HL-60/S4 (cell line): Measurements from ENCODE around the gene EIF4E3.

ENCODE experiments used
- in situ Hi-C: fragments of 300-500 bp; cut with MboI; formaldehyde crosslinking; loops from 2 replicates; pipeline ENCODE4 v1.14.3; 2022; ENCODE audit warnings: low sequenced_read_pairs

Gene EIF4E3

DNA sequence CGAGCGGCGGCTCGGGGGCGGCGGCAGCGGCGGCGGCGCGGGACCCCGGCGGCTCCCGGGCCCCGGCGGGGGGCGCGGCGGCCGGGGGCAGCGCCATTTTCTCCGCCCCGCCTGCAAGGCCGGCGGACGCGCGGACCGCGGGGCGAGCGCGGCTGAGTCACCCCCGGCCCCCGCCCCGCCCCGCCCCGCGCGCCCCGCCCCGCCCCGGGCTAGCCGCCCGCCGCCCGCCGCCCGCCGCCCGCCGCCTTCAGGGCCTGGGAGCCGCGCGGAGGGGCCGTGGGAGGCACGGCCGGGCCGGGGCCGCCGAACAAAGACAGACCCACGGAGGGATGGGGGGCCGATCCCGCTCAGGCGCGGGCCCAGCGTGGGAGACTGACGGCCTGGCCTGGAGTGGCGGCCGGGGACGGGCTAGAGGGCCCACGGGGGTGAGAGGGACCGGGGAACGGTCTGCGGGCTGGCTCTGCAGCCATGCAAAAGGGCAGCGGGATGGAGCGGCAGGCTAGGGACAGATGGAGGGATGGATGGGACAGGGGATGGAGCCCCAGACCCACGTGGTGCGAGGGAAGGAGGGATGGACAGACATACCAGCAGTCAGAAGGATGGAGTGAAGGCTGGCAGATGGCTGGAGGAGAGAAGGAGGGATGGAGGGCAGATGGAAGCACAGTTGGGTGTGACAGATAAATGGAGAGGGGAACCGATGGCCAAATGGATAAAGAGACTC is at the start of gene EIF4E3:
EIF4E3 (minus strand) TSS at position 132 of the 721 bp plus-strand sequence; CDS start at position 97, 35 bp downstream.
- in situ Hi-C loops = no loop called here

DNA sequence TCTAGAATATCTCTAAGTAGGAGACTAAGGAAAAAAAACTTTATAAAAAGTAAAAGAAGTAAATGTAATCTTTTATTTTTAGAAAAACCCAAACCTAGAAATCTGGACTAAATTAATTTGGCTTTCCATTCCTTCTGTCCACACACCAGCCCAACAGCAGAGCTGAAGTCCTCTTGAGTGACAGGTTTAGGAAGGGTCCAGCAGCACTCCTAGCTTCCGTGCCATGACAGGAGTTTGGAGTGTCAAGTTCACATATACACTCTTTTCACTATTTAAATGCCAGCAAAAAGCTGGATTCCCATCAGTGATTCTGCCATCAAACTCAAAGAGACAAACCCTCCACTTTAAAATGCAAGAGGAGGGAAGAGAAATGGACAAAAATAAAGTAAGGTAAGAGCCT is 46.7 kb upstream of the EIF4E3 start:
- in situ Hi-C loops = no loop called here

DNA sequence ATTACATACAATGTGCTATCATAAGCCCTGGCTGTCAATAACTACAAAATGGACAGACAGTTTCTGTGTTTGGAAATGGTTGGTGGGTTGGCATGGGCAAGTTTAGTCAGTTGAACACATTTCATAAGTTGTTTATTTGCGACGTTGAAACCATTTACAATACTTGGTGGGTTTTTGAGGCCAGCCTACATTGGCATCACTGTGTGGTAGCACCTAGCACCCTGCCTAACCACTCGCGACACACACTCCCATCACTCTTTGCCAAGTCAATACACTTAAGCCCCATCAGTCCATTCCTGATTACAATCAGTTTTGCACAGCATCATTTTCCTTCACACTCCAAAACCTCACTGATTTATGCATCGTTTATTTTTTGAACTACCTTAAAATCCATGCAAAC is 45.9 kb upstream of the EIF4E3 start:
- in situ Hi-C loops = no loop called here

DNA sequence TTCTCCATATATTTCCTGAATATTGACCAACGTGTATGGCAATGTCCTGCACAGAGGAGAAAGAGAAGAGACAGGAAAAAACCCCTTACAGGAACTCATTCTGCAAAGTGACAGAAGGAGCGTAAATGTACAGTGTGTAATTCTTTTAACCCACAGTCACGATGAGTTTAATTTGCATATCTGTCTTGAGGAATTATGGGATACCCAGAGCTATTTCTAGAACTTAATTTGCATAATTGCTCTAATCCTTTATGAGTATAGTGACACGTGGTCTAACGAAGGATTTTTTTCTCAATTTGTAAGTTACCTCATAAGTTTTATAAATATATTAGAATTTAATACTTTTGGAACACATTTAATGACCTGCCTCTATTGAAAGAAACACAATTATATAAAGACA is 38.2 kb upstream of the EIF4E3 start:
- in situ Hi-C loops = no loop called here

- in situ Hi-C loops = no loop called here
These were observed 34.9 kb upstream of the EIF4E3 start for GRCh38 chr3:71760140-71760539.

DNA sequence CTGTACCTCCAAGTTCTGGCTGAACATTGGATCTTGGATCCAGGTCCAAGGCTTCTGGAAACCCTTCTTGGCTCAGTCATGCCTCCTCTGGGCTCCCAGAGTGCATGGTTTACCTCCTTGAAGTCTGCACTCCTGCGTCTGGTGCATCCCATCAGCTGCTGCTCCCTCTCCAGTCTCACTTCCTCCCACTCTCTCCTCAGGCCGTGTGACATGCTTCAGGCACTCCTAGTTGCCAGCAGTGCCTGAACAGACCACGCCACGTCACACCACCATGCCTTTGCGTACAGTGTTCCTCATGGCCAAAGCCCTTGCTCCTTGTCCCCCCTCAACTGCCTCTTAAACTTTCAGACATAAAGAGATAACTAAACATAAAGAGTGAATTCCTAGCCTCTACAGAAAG is 34.2 kb upstream of the EIF4E3 start:
- in situ Hi-C loops = no loop called here

GRCh38 chr3:71758091-71758490 is 32.9 kb upstream of the EIF4E3 start:
- in situ Hi-C loops = no loop called here

DNA sequence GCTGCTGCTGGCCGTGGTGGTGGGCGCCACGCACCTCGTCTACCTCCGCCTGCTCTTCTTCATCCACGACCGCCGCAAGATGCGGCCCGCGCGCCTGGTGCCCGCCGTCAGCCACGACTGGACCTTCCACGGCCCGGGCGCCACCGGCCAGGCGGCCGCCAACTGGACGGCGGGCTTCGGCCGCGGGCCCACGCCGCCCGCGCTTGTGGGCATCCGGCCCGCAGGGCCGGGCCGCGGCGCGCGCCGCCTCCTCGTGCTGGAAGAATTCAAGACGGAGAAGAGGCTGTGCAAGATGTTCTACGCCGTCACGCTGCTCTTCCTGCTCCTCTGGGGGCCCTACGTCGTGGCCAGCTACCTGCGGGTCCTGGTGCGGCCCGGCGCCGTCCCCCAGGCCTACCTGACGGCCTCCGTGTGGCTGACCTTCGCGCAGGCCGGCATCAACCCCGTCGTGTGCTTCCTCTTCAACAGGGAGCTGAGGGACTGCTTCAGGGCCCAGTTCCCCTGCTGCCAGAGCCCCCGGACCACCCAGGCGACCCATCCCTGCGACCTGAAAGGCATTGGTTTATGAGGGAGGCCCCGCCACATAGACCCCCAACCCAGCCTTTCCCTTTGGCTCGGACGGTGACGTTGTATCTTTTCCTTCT is 29.5 kb upstream of the EIF4E3 start:
- in situ Hi-C loops = no loop called here

- in situ Hi-C loops = no loop called here
These were observed 28.8 kb upstream of the EIF4E3 start, which contains the start of gene GPR27 for GRCh38 chr3:71753701-71754609. GPR27 (plus strand) TSS chr3:71753855; CDS start chr3:71754050, 195 bp downstream.

- in situ Hi-C loops = no loop called here
These were observed 27.9 kb upstream of the EIF4E3 start for GRCh38 chr3:71752831-71753700.

DNA sequence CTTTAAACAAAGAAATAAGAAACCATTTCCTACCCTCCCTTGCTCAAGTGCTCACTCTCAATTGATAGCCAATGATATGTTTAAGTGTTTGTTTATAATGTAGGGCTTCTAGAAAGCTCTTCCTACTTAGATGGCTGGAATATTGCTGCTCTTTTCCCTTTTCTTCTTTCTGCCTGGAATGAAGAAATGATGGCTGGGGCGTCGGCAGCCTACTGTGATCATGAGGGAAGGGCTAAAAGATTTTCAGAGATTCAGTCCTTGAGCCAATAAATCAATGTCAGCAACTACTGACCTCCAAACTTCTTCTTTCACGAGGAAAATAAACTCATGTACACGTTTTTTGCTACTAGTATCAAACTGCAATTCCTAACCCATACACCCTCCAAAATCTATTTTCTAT is 26.4 kb upstream of the EIF4E3 start:
- in situ Hi-C loops = no loop called here

GRCh38 chr3:71744738-71745137 is 19.5 kb upstream of the EIF4E3 start:
- in situ Hi-C loops = no loop called here

DNA sequence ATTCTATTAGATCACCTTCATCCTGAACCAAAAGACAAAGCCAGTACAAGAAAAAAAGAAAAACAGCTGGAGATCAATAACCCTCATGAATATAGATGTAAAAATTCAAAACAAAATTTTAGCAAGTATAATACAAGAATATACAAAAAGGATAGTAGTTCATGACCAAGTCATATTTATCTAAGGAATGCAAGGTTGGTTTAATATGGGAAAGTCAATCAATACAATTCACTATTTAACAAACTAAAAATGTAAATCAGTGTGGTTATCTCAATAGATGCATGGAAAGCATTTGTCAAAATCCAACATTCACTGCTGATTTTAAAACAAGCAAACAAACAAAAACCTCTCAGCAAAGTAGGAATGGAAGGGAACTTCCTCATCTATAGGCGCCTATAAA is 17.4 kb upstream of the EIF4E3 start:
- in situ Hi-C loops = no loop called here

DNA sequence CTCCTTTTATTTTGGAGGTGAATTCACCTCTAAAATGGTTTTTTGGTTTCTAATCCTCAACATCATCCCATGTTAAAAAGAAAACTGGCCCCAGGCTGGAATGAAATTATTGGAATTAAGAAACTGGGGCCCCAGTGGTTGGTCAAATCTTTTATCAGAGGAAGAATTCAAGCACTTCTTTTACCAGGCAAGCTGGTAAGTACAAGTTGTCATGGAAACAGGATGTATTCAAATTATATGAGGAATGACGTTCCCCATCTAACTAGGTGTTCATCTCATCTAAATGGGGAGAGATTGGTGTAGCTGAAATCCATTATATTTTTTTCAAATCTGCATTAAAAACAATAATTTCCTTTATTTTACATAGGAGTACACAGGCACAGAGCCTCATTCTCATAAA is 9.7 kb upstream of the EIF4E3 start:
- in situ Hi-C loops = loop anchor here (10.0 kb wide), 1 partner anchor 110 kb away; no protein-coding TSS in a partner anchor

- in situ Hi-C loops = loop anchor here (10.0 kb wide), 1 partner anchor 111 kb away; no protein-coding TSS in a partner anchor
These were observed 8.1 kb upstream of the EIF4E3 start for GRCh38 chr3:71733319-71733718.

DNA sequence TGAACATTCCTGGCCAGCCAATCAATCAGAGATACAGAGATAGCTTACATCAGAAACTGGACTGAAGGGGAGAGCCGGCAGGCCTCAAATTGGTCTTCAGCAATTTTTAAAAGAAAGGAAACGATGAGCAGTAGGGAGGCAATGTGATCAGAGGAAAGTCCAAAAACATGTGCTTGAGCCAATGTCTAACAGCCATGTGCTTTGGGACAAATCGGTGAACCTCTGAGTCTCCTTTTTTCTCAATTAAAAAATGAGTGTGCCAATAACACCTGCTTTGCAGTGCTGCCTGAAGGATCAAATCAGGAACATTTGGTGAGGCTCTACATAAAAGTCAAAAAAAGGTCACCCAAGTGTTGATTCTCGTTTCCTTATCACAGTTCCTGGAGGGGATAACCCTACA is 7.4 kb upstream of the EIF4E3 start:
- in situ Hi-C loops = loop anchor here (10.0 kb wide), 1 partner anchor 112 kb away; no protein-coding TSS in a partner anchor

DNA sequence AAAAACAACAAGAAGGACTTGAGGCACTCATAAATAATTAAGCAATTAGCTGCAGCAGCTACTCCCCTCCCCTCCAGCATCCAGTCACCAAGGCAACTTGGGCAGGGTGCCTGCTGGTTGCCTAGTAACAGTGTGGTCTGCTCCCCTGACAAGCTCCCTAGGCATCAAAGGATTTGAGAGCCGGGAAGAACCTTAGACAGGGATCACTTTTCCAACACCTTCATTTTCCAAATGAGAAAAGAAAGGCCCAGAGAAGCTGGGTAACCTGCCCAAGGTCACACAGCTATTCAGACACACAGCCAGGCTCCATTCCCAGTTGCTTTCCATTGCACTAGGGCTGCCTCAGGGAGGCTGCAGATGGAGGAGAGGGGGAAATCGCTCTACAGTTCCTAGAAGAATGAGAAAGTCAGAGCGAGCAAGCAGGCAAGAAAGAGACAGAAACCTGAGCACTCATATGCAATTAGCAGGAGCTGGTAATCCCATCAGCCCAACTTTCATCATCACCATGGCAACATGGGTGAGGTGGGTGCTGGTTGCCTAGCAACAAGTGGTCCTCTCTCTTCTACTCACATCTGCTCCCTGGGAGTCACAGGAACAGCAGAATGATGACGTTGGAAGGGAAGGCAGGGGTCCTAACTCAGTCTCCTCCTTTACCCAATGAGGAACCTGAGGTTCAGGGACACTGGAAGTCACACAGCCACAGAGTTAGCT is 3.6 kb upstream of the EIF4E3 start:
- in situ Hi-C loops = no loop called here

- in situ Hi-C loops = no loop called here
These were observed 944 bp upstream of the EIF4E3 start for GRCh38 chr3:71726146-71726545.

- in situ Hi-C loops = loop anchor here (25.0 kb wide), 3 partner anchors 538 to 1363 kb away; partner anchors contain the start of gene SHQ1
These were observed 475 bp downstream of the EIF4E3 start for GRCh38 chr3:71724584-71725270.
